Memory B cell (primary cell): ENCODE results near the gene CUX1.

Experiments
- ATAC-seq: fragments of 150-1000 bp; cut with Tn5 transposase; 2 replicates; pipeline ENCODE4 v1.10.0; 2021; ENCODE audit warnings: low read depth, mild to moderate bottlenecking, moderate library complexity
- DNase-seq, 2 donors: peaks; one replicate each; pipeline ENCODE4 v3.0.0; 2022; ENCODE audit warnings: low spot score in 2 of 2
- H3K27ac Mint-ChIP-seq: one replicate; pipeline ENCODE4 v1.8.0; 2022; ENCODE audit warnings: mild to moderate bottlenecking, moderate library complexity, mixed read lengths
- H3K27me3 Mint-ChIP-seq: one replicate; pipeline ENCODE4 v1.8.0; 2022; ENCODE audit warnings: mixed read lengths
- H3K36me3 Mint-ChIP-seq: one replicate; pipeline ENCODE4 v1.8.0; 2022; ENCODE audit warnings: mild to moderate bottlenecking, mixed read lengths
- H3K4me1 Mint-ChIP-seq: one replicate; pipeline ENCODE4 v1.8.0; 2022; ENCODE audit warnings: mixed read lengths
- H3K4me3 Mint-ChIP-seq: one replicate; pipeline ENCODE4 v1.8.0; 2022; ENCODE audit warnings: mild to moderate bottlenecking, moderate library complexity, mixed read lengths
- H3K9me3 Mint-ChIP-seq: one replicate; pipeline ENCODE4 v1.8.0; 2022; ENCODE audit warnings: mixed read lengths

CUX1 gene

GRCh38 chr7:101959342-101959741 is 141.9 kb downstream of the CUX1 start:
- peaks cover 24% of the 10 kb centered on the region for H3K4me1 Mint-ChIP-seq
- no peak for DNase-seq
- no peaks in the 10 kb centered on the region for H3K9me3 Mint-ChIP-seq
- H3K36me3 Mint-ChIP-seq = no peaks in the 10 kb centered on the region
- H3K27ac Mint-ChIP-seq = no peak overlapping the region
- H3K27me3 Mint-ChIP-seq = no peaks in the 10 kb centered on the region
- no peak overlapping the region for H3K4me3 Mint-ChIP-seq
- ATAC-seq = no peak

- Mint-ChIP-seq H3K36me3 (no peaks in the 10 kb centered on the region), H3K9me3 (no peaks in the 10 kb centered on the region), H3K27me3 (no peaks in the 10 kb centered on the region), H3K4me3 (no peak overlapping the region), H3K27ac (no peak overlapping the region), H3K4me1 (peaks cover 19% of the 10 kb centered on the region)
- ATAC-seq = no peak
- no peak for DNase-seq
These were observed 142.4 kb downstream of the CUX1 start for GRCh38 chr7:101959829-101960228.

- ATAC-seq (no peak), DNase-seq (no peak)
- Mint-ChIP-seq H3K27ac (no peak overlapping the region), H3K36me3 (no peaks in the 10 kb centered on the region), H3K4me1 (peaks cover 16% of the 10 kb centered on the region), H3K27me3 (no peaks in the 10 kb centered on the region), H3K4me3 (no peak overlapping the region), H3K9me3 (no peaks in the 10 kb centered on the region)
These were observed 142.9 kb downstream of the CUX1 start for GRCh38 chr7:101960323-101960722.

- no peak overlapping the region for H3K27ac Mint-ChIP-seq
These were observed 143.7 kb downstream of the CUX1 start for GRCh38 chr7:101960985-101961708.

GRCh38 chr7:101961811-101962210 is 144.4 kb downstream of the CUX1 start:
- no peaks in the 10 kb centered on the region for H3K27me3 Mint-ChIP-seq
- ATAC-seq (no peak), DNase-seq (no peak)
- H3K9me3 Mint-ChIP-seq = no peaks in the 10 kb centered on the region
- H3K36me3 Mint-ChIP-seq = no peaks in the 10 kb centered on the region
- H3K4me3 Mint-ChIP-seq = no peak overlapping the region
- no peak overlapping the region for H3K27ac Mint-ChIP-seq
- H3K4me1 Mint-ChIP-seq = peaks cover 8% of the 10 kb centered on the region

More at GRCh38 chr7:101960985-101961708, 143.7 kb downstream of the CUX1 start:
- H3K9me3 Mint-ChIP-seq = no peaks in the 10 kb centered on the region
- ATAC-seq (no peak), DNase-seq (no peak)
- no peaks in the 10 kb centered on the region for H3K27me3 Mint-ChIP-seq
- no peaks in the 10 kb centered on the region for H3K36me3 Mint-ChIP-seq
- peaks cover 10% of the 10 kb centered on the region for H3K4me1 Mint-ChIP-seq
- no peak overlapping the region for H3K4me3 Mint-ChIP-seq

GRCh38 chr7:101963693-101964092 is 146.3 kb downstream of the CUX1 start:
- Mint-ChIP-seq H3K4me1 (no peaks in the 10 kb centered on the region), H3K4me3 (no peak overlapping the region)

GRCh38 chr7:101964680-101965452 is 147.4 kb downstream of the CUX1 start:
- H3K36me3 Mint-ChIP-seq = no peaks in the 10 kb centered on the region
- H3K9me3 Mint-ChIP-seq = no peaks in the 10 kb centered on the region
- H3K27me3 Mint-ChIP-seq = no peaks in the 10 kb centered on the region
- no peak for ATAC-seq
- no peak for DNase-seq
- H3K4me1 Mint-ChIP-seq = no peaks in the 10 kb centered on the region
- no peak overlapping the region for H3K27ac Mint-ChIP-seq
- no peak overlapping the region for H3K4me3 Mint-ChIP-seq

More at GRCh38 chr7:101963693-101964092, 146.3 kb downstream of the CUX1 start:
- DNase-seq = no peak
- no peak for ATAC-seq
- H3K36me3 Mint-ChIP-seq = no peaks in the 10 kb centered on the region
- no peaks in the 10 kb centered on the region for H3K27me3 Mint-ChIP-seq
- no peaks in the 10 kb centered on the region for H3K9me3 Mint-ChIP-seq
- H3K27ac Mint-ChIP-seq = no peak overlapping the region

GRCh38 chr7:101968720-101969466 is 151.5 kb downstream of the CUX1 start:
- H3K27ac Mint-ChIP-seq = no peak overlapping the region
- H3K9me3 Mint-ChIP-seq = peaks cover 2% of the 10 kb centered on the region
- ATAC-seq = no peak
- no peaks in the 10 kb centered on the region for H3K27me3 Mint-ChIP-seq
- peaks cover 7% of the 10 kb centered on the region for H3K36me3 Mint-ChIP-seq
- no peak overlapping the region for H3K4me3 Mint-ChIP-seq
- no peaks in the 10 kb centered on the region for H3K4me1 Mint-ChIP-seq
- DNase-seq = no peak

GRCh38 chr7:101969997-101970585 is 152.7 kb downstream of the CUX1 start:
- DNase-seq (no peak), ATAC-seq (no peak)
- Mint-ChIP-seq H3K9me3 (peaks cover 2% of the 10 kb centered on the region), H3K27ac (no peak overlapping the region), H3K4me1 (no peaks in the 10 kb centered on the region), H3K27me3 (no peaks in the 10 kb centered on the region), H3K36me3 (peaks cover 7% of the 10 kb centered on the region), H3K4me3 (no peak overlapping the region)

- peaks cover 3% of the 10 kb centered on the region for H3K4me1 Mint-ChIP-seq
- H3K9me3 Mint-ChIP-seq = peaks cover 2% of the 10 kb centered on the region
- ATAC-seq (no peak), DNase-seq (no peak)
- no peak overlapping the region for H3K4me3 Mint-ChIP-seq
- H3K36me3 Mint-ChIP-seq = peaks cover 7% of the 10 kb centered on the region
- H3K27me3 Mint-ChIP-seq = no peaks in the 10 kb centered on the region
- no peak overlapping the region for H3K27ac Mint-ChIP-seq
These were observed 153.4 kb downstream of the CUX1 start for GRCh38 chr7:101970801-101971200.

GRCh38 chr7:101971457-101971856 is 154.0 kb downstream of the CUX1 start:
- no peak overlapping the region for H3K4me3 Mint-ChIP-seq
- ATAC-seq (no peak), DNase-seq (no peak)
- H3K4me1 Mint-ChIP-seq = peaks cover 3% of the 10 kb centered on the region
- H3K9me3 Mint-ChIP-seq = peaks cover 2% of the 10 kb centered on the region
- H3K27me3 Mint-ChIP-seq = no peaks in the 10 kb centered on the region
- peaks cover 7% of the 10 kb centered on the region for H3K36me3 Mint-ChIP-seq
- no peak overlapping the region for H3K27ac Mint-ChIP-seq

- Mint-ChIP-seq H3K27me3 (no peaks in the 10 kb centered on the region), H3K4me3 (no peak overlapping the region), H3K9me3 (peaks cover 2% of the 10 kb centered on the region), H3K36me3 (peaks cover 10% of the 10 kb centered on the region), H3K27ac (no peak overlapping the region), H3K4me1 (peaks cover 5% of the 10 kb centered on the region)
- ATAC-seq (no peak), DNase-seq (no peak)
These were observed 155.2 kb downstream of the CUX1 start for GRCh38 chr7:101972627-101973026.

- Mint-ChIP-seq H3K4me1 (peaks cover 5% of the 10 kb centered on the region), H3K4me3 (no peak overlapping the region), H3K9me3 (peaks cover 2% of the 10 kb centered on the region), H3K27ac (no peak overlapping the region), H3K27me3 (no peaks in the 10 kb centered on the region), H3K36me3 (peaks cover 11% of the 10 kb centered on the region)
- DNase-seq (no peak), ATAC-seq (no peak)
These were observed 155.7 kb downstream of the CUX1 start for GRCh38 chr7:101973130-101973529.

GRCh38 chr7:101974393-101974792 is 157.0 kb downstream of the CUX1 start:
- DNase-seq (no peak), ATAC-seq (no peak)
- H3K4me3 Mint-ChIP-seq = no peak overlapping the region
- H3K27ac Mint-ChIP-seq = no peak overlapping the region
- no peaks in the 10 kb centered on the region for H3K27me3 Mint-ChIP-seq
- peaks cover 8% of the 10 kb centered on the region for H3K4me1 Mint-ChIP-seq
- H3K9me3 Mint-ChIP-seq = peaks cover 2% of the 10 kb centered on the region
- peaks cover 17% of the 10 kb centered on the region for H3K36me3 Mint-ChIP-seq
